GM19468 (cell line): ENCODE measurements around the gene CRIP2.

Experiments
- ATAC-seq: cut with Tn5 transposase; IDR thresholded peaks from one replicate; pipeline ENCODE4 v1.9.1; 2021; ENCODE audit warnings: mild to moderate bottlenecking, moderate library complexity, moderate number of reproducible peaks; ENCODE audit not compliant: unreplicated experiment; ENCODE audit errors: extremely low read depth

Gene CRIP2

DNA sequence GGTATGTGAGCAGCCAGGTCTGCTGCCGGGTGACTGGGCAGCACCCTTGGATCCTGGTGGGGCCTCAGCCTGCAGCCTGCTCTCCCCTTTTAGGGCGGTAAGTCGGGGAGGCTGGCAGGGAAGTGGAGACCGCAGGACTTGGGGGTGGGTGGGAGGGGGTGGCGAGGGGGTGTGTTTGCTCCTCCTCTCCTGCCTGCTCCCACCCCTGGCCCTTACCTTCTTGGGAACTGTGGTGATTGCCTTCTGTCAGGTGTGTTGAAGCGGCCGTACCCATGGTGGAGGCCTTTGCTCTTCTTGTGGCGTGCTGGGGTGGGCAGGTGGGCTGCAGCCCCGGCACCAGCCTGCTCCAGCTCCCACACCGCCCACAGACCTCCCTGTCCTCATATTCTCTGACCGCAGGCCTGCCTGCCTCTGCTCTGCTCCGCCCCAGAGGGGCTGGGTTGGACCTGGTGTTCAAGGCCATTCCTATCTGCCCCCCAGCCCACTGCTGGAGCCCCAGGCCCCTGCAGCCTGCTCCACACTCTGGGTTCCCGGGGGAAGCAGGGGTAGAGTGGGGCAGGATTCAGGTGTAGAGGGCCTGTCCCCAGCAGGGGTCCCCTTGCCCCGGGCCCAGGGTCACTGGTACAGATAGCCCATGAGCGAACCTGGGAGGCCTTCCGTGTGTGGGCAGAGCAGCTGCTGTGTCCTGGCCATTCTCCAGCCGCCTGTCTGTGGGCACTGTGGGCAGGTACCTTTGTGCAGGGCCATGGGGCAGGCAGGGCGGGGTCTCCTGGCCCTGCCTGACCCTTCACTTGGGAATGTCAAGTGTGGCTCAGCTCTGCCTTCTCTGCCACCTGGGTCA is 21.6 kb downstream of the CRIP2 start:
- no peak for ATAC-seq

DNA sequence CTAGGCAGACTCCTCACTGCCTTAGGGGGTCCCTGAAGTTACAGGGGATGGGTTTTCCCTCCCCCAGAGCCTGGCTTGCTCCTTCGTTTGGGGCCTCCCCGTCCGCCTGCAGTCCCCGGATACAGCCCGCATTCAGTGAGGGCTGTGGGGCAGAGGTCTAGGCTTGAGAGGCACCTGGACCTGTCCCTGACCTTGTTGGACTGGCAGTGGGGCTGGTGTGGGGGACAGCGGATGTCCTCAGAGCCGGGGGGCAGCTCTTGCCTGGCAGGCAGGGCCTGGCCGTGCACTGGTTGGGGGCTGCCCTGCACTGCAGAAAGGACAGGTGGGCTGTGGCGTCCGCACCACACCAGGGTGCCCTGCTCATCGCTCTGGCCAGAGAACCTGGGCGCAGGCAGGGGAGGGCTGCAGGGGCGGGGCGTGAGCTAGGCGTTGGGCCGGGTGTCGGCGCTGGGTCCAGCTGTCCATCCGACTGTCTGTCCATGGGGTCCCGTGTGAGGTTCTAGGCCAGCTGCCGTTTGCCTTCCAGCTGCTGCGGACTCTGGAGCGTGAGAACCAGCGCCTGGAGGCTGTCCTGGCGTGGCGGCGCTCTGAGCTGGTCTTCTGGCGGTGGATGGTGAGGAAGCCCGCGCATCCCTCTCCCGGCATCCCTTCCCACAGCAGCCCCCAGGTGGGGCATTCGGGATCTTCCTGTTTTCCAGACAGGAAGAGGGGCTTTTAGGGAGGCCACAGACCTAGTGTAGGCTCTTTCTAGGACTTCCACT is 22.4 kb downstream of the CRIP2 start:
- no peak for ATAC-seq

DNA sequence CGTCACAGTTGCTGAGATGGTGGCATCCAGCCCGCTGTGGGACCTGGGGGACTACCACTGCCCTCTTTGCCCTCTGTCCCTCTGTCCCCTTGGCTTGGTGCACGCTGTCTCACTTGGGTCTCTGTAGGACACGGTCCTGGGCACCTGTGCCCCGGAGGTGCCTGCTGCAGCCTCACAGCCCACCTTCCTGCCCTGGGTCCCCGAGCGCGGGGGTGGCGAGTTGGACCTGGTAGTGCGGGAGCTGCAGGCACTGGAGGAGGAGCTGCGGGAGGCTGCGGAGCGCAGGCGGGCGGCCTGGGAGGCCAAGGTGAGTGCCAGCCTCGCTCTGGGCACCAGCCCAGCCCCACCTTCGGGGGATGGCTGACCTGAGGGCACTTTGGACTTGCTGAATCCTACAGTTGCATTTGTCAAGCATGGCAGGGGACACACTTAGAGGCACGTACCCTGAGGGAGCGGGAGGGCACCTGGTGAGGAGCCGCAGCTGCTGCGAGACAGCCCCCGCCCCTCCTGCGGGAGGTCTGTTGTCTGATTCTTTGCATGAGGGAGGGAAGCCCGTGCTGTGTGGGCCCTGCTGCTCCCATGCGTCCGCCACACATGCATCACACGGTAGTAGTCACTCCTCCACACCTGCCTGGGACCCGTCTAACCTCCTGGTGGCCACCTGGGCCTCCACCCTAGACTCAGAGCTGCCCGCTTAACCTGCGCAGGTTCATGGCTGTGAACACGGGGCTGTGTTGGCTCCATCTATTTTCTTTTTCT is 23.2 kb downstream of the CRIP2 start:
- no peak for ATAC-seq

DNA sequence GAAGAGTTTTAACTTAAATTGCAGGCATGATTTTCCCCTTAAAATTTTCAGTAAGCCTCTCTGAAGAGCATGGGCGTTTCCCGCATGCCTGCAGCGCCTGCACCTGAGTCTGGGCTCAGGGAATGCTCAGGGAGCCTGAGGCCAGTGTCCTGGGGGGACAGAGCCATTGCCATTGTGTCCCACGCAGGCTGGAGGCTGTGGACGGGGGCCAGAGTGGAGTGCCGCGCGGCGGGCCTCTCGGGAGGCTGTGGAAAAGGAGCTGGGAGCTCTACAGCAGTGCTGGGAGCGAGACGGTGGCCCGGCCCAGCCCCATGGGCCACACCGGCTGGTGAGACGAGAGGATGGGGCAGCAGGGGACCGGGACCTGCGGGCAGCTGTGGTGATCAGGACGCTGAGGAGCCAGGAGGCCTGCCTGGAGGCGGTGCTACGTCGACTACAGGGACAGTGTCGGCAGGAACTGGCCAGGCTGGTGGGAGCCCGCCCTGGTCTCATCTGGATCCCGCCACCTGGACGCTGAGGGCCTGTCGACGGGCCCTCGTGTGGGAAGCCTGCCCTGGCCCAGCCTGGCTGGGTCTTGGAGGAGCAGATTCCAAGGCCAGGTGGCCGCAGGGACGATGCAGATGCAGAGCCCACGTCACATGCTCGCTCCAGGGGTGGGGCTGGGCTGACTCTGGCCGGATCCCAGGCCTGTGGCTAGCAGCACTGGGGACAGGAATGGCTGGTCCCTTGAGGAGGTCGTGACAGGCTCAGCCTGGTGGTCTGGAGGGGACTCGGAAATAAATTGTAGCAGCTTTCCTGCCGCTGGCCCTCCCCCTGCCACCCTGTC is 24.0 kb downstream of the CRIP2 start:
- no peak for ATAC-seq

DNA sequence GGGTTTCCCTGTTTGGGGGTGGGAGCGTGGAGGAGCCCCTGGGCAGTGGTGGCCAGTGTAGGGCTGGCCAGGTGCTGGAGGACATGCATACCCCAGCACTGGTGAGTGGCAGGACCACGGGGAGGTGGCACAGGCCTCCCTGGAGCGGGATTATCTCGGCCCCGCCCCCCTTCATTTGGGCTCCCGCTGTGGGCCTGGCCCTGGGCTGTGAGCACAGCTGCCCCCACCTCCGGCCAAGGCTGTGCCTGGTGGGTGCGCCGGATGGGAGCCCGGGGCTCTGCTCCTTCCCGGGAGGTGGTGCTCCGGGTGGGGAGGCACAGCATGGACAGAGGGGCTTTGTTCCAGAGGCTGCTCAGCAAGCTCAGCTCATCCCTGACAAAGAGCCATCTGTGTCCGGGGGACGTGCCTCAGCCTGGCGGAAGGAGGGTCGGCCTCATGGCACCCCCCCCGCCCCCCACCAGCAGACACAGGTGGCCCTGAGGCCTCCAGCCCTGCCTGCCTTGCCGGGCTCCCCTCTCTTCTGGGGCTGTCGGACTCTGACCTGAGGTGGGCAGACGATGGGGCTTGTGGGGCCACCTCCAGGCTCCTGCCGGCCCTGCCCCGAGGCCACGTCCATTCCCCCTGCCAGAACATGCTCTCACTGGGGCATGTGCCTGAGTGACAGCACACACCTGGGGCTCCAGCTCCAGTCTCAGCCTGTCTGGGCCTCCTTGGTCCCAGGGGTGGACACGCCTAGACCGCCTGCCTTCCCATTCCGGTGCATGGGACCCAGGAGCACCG is 24.8 kb downstream of the CRIP2 start:
- no peak for ATAC-seq

DNA sequence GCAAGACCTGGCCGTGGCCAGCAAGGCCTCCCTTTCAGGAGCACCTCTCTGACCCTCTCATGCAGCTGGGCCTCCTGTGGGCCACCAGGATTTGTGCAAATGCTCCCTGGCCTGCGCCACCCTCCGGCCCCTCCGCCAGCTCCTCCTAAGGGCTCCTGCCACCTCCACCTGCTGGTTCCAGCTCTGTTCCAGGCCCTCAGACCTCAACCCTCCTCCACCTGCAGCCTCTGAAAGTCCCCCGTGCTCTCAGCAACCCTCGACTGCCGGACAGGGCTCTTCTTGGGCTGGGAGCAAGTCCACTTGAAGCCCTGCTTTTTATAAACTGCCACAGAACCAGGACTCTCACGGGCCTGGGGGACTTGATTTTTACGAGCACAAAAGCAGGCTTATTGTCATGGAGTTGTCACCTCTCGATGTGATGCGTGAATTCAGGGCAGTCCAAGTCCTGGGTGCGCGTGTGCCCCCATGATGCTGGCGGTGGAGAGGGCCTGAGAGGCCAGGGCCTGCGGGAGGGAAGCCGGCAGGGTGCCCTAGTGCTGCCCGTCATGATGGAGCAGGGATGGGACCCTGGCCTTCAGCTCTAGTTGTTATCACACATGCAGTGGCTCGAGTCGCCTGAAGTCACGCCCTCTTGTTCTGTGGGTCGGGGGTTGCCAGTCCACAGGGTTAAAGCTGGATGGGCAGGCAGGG is 25.6 kb downstream of the CRIP2 start:
- no peak for ATAC-seq

DNA sequence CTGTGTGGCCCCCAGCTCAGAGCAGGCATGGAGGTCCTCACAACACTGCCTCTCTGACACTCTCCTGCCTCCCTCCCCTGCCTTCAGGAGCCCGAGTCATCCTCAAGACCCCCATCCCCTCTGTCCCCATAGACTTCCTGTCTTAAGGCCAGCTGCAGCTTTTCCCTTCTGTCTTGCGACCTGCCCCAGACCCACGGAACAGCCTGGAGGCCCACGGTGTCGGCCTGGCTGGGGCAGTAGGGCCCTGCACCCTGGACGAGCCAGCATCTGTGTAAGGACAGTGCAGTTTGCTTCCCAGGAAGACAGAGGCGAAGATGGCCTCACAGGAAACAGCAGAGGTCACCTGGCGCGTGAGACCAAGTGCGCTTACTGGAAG is 26.1 kb downstream of the CRIP2 start:
- no peak for ATAC-seq

DNA sequence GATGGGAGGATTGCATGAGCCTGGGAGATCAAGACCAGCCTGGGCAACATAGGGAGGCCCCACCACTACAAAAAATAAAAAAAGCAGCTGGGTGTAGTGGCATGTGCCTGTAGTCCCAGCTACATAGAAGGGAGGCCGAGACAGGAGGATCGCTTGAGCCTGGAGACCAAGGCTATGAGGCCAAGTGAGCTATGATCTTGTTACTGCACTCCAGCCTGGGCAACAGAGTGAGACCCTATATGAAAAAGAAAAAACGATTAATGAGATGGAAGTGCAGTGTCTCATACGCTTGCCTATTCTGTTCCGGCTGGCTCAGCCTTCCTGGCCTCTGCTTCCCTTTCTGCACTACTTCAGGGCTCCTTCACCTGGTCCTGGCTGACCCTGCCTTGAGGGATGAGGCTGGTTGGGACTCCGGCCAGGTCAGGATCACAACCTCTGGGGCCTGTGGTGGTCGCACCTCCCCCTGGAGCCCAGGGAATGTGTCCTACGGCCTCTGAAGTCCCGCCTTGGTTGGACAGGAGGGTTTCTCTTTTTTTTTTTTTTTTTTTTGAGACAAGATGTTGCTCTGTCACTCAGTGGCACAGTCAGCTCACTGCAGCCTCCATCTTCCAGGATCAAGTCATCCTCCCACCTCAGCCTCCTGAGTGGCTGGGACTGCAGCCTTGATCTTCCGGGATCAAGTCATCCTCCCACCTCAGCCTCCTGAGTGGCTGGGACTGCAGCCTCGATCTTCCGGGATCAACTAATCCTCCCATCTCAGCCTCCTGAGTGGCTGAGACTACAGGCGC is 27.1 kb downstream of the CRIP2 start:
- ATAC-seq: no peak

DNA sequence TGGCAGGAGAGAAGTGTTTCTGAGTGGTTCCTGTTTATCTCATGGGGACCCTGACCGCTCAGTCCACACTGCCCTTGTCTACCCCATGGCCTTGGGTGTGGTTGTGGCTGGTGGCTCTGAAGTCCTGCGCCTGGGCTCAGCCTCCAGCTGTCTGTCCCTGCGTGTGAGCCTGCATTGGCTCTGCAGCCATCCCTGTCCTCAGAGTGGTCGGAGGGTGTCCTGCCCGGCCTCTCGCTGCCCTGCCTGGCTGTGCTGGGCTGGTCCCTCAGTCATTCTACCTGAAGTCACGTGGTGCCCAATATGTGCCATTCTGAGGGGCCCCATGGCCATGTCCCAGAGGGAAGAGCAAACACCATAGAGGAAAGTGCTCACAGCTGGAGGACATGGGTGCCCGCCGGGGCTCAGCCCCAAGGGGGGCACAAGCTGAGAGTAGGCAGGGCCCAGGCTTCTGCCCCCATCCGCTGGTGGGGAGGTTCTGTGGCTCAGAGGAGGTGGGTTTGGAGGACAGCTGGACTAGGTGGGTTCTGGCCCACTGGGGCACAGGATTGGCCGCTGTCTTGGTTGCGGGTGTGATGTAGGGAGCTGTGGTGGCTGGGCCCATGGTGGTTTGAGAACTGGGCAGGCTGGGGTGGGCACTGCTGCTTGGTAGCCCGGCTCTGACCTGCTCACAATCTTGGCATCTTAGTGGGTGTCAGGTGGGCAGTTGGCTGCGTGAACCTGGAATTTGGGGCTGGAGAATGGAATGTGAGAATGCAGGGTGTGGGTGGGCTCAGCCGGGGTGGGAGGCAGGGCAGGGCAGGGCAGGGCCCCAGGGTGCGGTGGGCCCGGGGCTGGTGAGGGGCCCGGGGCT is 28.1 kb downstream of the CRIP2 start:
- ATAC-seq: no peak

DNA sequence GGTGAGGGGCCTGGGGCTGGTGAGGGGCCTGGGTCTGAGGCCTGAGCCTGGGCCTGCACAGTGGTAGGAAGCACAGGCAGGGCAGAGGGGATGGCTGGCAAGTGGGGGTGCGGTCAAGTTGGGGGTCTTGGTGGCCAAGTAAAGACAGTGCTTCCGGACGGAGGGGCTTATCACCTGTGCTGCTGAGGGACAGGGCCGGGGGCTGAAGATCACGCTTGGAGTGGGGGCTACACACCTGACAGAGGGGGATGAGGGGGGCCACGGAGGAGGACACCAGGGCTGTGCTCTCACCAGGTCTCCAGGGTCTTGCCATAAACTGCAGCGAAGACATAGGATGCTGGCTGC is 28.6 kb downstream of the CRIP2 start:
- no peak for ATAC-seq

DNA sequence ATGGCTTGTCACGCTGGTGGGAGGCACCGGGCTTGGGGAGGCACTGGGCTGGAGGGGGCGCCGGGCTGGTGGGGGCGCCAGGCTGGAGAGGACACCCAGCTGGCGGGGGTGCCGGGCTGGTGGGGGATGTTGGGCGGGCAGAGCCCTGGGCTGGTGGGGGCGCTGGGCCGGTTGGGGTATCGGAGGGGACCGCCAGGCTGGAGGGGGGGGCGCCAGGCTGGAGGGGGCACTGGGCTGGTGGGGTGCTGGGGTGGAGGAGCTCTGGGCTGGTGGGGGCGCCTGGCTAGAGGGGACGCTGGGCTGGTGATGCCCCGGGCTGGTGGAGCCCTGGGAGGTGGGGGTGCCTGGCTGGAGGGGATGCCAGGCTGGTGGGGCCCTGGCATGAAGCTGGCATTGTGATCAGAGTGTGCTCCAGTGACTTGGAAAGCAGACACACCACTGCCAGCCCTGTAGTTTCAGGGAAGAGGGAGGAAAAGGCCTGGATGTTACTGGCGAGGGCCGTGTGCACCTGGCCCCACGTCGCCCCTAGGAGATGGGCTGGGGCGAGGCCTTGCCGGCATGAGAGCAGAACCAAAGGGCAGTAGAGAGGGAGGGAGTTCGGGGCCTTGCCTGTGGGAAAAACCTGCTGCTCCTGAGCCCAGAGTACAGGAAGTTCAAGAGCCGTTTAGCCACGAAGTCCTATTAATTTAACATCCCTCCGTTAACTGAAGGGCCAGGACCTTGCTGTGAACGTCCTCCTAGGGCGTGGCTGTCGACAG is 29.5 kb downstream of the CRIP2 start:
- no peak for ATAC-seq

DNA sequence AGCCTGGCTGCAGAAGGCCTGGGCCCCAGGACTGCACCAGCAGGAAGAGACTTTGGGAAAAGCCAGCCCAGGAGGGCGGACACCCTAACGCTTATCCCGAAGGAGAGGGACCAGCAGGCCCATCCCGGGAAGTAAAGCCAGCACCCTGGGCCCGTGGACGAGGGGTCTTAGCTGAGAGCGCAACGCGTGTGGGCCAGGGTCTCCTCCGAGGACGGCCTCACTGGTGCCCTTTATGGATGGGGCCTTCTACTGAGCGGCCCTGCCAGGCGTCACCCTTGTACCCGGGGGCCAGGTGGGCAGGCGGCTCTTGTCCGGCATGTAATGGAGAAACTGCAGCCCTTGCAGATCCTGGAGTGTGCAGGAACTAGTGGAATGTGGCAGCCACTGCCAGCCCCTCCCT is 30.5 kb downstream of the CRIP2 start:
- no peak for ATAC-seq

DNA sequence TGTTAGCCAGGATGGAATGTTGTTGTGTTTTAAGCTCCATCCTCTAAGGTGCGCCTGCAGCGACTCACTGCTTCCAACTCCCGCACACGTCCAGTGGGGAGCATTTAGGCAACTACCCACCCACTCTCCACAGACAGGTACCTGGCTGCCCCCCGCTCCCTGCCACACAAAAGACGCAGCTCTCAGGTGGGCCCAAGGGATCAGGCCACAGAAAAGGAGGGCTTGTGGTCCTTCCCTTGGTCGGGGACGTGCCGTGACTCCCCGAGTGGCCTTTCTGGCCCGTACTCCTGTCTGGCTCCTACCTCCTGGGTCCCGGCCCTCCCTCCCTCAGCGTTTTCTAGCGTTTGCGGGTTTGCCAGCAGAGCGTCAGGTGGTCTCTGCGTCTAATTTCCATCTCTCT is 32.6 kb downstream of the CRIP2 start:
- ATAC-seq: no peak

DNA sequence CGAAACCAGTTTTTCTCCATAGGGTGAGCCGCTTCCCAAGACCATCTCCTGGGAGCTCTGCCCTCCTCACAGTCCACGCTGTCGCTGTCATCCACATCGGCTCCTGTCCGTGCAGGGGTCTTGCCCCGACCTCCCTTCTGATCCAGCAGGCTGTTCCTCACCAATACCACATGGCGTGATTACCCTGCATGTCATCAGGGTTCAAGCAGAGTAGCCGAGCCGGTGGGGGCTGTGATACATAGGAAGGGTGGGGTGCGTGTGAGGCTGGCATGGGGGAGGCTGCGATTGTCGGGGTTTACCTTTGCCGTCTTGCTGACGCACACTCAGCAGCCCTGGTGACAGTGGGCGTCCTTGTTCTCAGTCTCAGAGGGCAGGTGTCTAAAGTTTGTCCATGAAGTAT is 33.4 kb downstream of the CRIP2 start:
- no peak for ATAC-seq

DNA sequence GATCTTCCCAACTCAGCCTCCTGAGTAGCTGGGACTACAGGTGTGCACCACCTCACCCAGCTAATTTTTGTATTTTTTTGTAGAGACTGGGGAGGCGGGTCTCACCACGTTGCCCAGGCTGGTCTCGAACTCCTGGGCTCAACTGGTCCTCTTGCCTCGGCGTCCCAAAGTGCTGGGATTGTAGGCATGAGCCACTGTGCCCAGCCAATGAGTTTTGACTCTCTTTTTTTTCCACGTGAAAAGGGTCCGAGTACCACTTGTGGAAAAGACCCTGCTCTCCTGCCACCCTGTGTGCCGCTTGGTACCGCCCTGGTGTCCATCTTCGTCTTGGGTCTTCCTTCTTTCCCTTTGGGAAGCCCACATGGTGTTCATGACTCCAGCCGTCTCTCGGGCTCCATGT is 34.0 kb downstream of the CRIP2 start:
- no peak for ATAC-seq

DNA sequence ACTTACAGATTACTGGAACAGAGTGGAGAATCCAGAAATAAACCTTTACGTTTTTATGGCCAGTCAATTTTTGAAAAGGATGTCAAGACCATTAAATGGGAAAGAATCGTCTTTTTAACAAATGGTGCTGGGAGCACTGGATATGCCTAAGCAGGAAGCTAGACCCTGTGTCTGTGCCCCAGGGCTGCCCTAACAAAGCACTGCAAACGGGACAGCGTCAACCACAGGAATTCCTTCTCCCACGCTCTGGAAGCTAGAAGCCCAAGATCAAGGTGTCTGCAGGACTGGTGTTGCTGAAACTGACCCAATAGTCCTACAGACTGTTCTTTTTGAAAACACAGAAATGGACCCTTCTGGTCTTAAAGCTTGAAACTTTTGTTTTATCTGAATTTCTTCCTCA is 42.5 kb downstream of the CRIP2 start:
- no peak for ATAC-seq
